K562 (cell line): Measurements from ENCODE around the gene LMAN1. TPM values are rescaled to one million over a fixed set of nuclear protein-coding genes. Genes with fewer than 3 reads are reported as not detected.

Experiments
- BRD4 ChIP-seq: fragments of 200-600 bp; sonication (generic); IDR thresholded peaks from 2 replicates; pipeline ENCODE4 v1.6.1; 2017; ENCODE audit warnings: inconsistent platforms
- CTCFL ChIP-seq: IDR thresholded peaks from 2 replicates; pipeline ENCODE4 v1.6.1; 2011; ENCODE audit warnings: borderline replicate concordance, low read depth, mild to moderate bottlenecking, moderate library complexity, low read length; ENCODE audit not compliant: insufficient read depth, poor library complexity, severe bottlenecking
- CXXC5 ChIP-seq: fragments of 250-450 bp; sonication (Bioruptor Pico); IDR thresholded peaks from 2 replicates; pipeline ENCODE4 v1.8.0; 2022; ENCODE audit warnings: inconsistent platforms, mild to moderate bottlenecking, moderate library complexity
- DEAF1 ChIP-seq: fragments of 450-650 bp; formaldehyde crosslinking; IDR thresholded peaks from 2 replicates; pipeline ENCODE4 v1.4.0; 2020; ENCODE audit warnings: mild to moderate bottlenecking, moderate library complexity
- FOXK2 ChIP-seq, 2 experiments: fragments of 450-650 bp; IDR thresholded peaks in 1 of 2; conservative IDR thresholded peaks in 1 of 2; 2 replicates each; pipeline ENCODE4 v1.6.1; 2016; ENCODE audit warnings: low read depth in 2 of 2, mild to moderate bottlenecking in 1 of 2
- MAZ ChIP-seq, 2 experiments: fragments of 450-650 bp in 1 of 2; sonication (generic) in 1 of 2; formaldehyde crosslinking; IDR thresholded peaks in 1 of 2; conservative IDR thresholded peaks in 1 of 2; 2 replicates each; pipeline versions ENCODE4 v1.4.0 to v1.5.0; 2020; ENCODE audit warnings: mild to moderate bottlenecking in 1 of 2, missing genetic modification reagents in 1 of 2
- NFE2 ChIP-seq: IDR thresholded peaks from 2 replicates; pipeline ENCODE4 v1.6.1; 2014; ENCODE audit warnings: antibody characterized with exemption, low read depth
- NR2C2 ChIP-seq, 2 experiments: fragments of 200-800 bp in 1 of 2; sonication (Bioruptor generic) in 1 of 2; sonication (generic) in 1 of 2; formaldehyde crosslinking in 1 of 2; IDR thresholded peaks; 2 replicates each; pipeline versions ENCODE4 v1.6.1 to v1.8.0; 2016 to 2022; ENCODE audit warnings: mild to moderate bottlenecking in 1 of 2, missing compliant biosample characterization in 1 of 2, missing genetic modification characterization in 1 of 2, missing genetic modification reagents in 1 of 2
- RBM22 ChIP-seq: fragments of 200-400 bp; formaldehyde crosslinking; IDR thresholded peaks from 2 replicates; pipeline ENCODE4 v1.6.1; 2018; ENCODE audit warnings: low read length, low read depth; ENCODE audit not compliant: poor library complexity, severe bottlenecking
- VEZF1 ChIP-seq: fragments of 200-800 bp; sonication (Bioruptor generic); IDR thresholded peaks from 2 replicates; pipeline ENCODE4 v1.6.1; 2017; ENCODE audit warnings: missing genetic modification characterization, missing compliant biosample characterization
- polyA plus RNA-seq, 8 experiments: library from polyadenylated mRNA; depleted of rRNA in 4 of 8; stranded (reverse) in 5 of 8; unstranded in 3 of 8; fragments of >200 nt; fragmentation: Nextera tagmentation in 2 of 8; fragmentation: Illumina TruSeq in 1 of 8; extraction: Ambion mirVana in 2 of 8; extraction: Trizol in 1 of 8; gene quantifications; 2 replicates each; pipeline versions ENCODE4 v1.2.1 to v1.2.3, GENCODE V29; 2011 to 2014; ENCODE audit warnings: inconsistent platforms in 1 of 8, missing spikeins in 1 of 8
- total RNA-seq, 7 experiments: library from RNA; depleted of rRNA in 6 of 7; stranded (reverse); fragments of >200 nt in 6 of 7; fragmentation: Illumina TruSeq in 2 of 7; extraction: Trizol in 2 of 7; gene quantifications; 2 replicates each; pipeline versions ENCODE4 v1.2.1 to v1.2.3, GENCODE V29; 2011 to 2021; ENCODE audit warnings: low replicate concordance in 1 of 7
- TF ChIP-seq, protein P1 (sequence below): sonication (generic); formaldehyde crosslinking; IDR thresholded peaks from 2 replicates; pipeline ENCODE4 v1.8.0; 2023; ENCODE audit warnings: mild to moderate bottlenecking, missing genetic modification reagents
- TF ChIP-seq, protein P2 (sequence below): IDR thresholded peaks from 2 replicates; pipeline ENCODE4 v1.6.1; 2016; ENCODE audit warnings: missing genetic modification characterization, missing compliant biosample characterization

Gene LMAN1
- total and polyA plus RNA-seq, 9 of the 15 experiments (the other 6 are each of a cell fraction or from before 2014, with no cell fraction given), result 18.8 to 108 (median 71.2) TPM

DNA sequence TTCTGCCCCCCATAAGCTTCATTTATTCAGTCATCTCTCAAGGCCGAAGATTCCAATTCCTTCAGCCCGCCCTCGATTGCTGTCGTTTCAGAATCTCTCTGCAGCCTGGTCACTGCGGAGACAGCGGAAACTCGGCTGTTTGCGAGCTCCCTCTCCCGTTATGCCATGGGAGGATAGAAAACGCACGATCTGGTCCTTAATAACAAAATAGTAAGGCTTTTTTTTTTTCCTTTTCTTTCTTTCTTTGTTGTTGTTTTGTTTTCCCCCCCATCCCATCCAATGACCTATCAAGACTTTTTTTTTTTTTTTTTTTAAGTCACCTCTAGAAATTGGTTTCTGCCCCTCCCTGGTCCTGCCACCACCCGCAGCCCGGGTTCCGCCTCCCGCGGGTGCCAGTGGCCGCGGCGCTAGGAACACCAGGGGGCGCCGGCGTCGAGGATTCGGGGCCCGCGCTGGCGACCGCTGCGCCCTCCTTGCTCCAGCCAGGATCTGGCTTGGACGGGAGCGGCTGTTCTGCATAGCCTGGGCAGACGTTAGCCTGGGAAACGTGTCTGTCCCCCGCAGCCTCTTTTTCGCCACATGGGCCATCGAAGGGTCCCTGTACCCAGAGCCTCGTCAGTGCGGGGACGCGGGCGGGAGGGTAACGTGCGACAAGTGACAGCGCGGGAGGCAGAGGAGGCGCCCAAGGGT, 50.7 kb downstream of the LMAN1 start (continued):
- TF ChIP-seq CTCFL, result peak; percentile 42
- TF ChIP-seq RBM22, result no peak
- no peak for TF ChIP-seq NFE2
- TF ChIP-seq FOXK2 (conservative IDR thresholded peaks at IDR 0.05 in 1 of 2, IDR thresholded peaks at IDR 0.05 in 1 of 2; ENCODE audit: low read depth in 2 of 2), result no peak
- TF ChIP-seq BRD4, result no peak
- TF ChIP-seq DEAF1 (CRISPR knock-in tag), result peak; percentile 77
- peak; percentile 19; the same call in 1 of the 2 replicates for TF ChIP-seq VEZF1 (CRISPR knock-in tag)
- no peak for TF ChIP-seq NR2C2 (CRISPR knock-in tag; IDR thresholded peaks at IDR 0.05)
- no peak for TF ChIP-seq NR2C2 (tag; IDR thresholded peaks at IDR 0.05)
- TF ChIP-seq, protein P1, sequence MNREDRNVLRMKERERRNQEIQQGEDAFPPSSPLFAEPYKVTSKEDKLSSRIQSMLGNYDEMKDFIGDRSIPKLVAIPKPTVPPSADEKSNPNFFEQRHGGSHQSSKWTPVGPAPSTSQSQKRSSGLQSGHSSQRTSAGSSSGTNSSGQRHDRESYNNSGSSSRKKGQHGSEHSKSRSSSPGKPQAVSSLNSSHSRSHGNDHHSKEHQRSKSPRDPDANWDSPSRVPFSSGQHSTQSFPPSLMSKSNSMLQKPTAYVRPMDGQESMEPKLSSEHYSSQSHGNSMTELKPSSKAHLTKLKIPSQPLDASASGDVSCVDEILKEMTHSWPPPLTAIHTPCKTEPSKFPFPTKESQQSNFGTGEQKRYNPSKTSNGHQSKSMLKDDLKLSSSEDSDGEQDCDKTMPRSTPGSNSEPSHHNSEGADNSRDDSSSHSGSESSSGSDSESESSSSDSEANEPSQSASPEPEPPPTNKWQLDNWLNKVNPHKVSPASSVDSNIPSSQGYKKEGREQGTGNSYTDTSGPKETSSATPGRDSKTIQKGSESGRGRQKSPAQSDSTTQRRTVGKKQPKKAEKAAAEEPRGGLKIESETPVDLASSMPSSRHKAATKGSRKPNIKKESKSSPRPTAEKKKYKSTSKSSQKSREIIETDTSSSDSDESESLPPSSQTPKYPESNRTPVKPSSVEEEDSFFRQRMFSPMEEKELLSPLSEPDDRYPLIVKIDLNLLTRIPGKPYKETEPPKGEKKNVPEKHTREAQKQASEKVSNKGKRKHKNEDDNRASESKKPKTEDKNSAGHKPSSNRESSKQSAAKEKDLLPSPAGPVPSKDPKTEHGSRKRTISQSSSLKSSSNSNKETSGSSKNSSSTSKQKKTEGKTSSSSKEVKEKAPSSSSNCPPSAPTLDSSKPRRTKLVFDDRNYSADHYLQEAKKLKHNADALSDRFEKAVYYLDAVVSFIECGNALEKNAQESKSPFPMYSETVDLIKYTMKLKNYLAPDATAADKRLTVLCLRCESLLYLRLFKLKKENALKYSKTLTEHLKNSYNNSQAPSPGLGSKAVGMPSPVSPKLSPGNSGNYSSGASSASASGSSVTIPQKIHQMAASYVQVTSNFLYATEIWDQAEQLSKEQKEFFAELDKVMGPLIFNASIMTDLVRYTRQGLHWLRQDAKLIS (CRISPR knock-in tag), result no peak
- TF ChIP-seq CXXC5 (CRISPR knock-in tag), result peak; percentile 42
- TF ChIP-seq MAZ (CRISPR knock-in tag; conservative IDR thresholded peaks at IDR 0.05 in 1 of 2, IDR thresholded peaks at IDR 0.05 in 1 of 2), result peak in 1 of 2 experiments; percentile 62; a peak in 1 of 4 replicates
- TF ChIP-seq, protein P2, sequence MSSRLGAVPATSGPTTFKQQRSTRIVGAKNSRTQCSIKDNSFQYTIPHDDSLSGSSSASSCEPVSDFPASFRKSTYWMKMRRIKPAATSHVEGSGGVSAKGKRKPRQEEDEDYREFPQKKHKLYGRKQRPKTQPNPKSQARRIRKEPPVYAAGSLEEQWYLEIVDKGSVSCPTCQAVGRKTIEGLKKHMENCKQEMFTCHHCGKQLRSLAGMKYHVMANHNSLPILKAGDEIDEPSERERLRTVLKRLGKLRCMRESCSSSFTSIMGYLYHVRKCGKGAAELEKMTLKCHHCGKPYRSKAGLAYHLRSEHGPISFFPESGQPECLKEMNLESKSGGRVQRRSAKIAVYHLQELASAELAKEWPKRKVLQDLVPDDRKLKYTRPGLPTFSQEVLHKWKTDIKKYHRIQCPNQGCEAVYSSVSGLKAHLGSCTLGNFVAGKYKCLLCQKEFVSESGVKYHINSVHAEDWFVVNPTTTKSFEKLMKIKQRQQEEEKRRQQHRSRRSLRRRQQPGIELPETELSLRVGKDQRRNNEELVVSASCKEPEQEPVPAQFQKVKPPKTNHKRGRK (tag), result peak; percentile 62
